ENCODE results near the gene TAAR1.
"Not testable (repeated sequence)": the region's sequence is repeated elsewhere in the genome, so short reads cannot be mapped to it uniquely, and the experiment has no call there.

The TAAR1 gene

GRCh38 chr6:132614554-132614953 is 44.4 kb downstream of the TAAR1 start:
- Histone ChIP-seq H3K9me3 (ENCODE audit: control insufficient read depth, insufficient read depth, low read length) (no peaks in the 10 kb centered on the region), H3K9ac (ENCODE audit: low read depth, low read length) (no peak overlapping the region), H3K4me3 (ENCODE audit: low read depth, low read length) (no peak overlapping the region), H3K4me1 (ENCODE audit: control insufficient read depth, insufficient read depth, low read length) (no peaks in the 10 kb centered on the region), H3K27me3 (ENCODE audit: control insufficient read depth, insufficient read depth, low read length) (no peaks in the 10 kb centered on the region), H3K36me3 (ENCODE audit: control insufficient read depth, insufficient read depth, low read length) (no peaks in the 10 kb centered on the region)

GRCh38 chr6:132612449-132613108 is 46.4 kb downstream of the TAAR1 start:
- H3K27me3 ChIP-seq (ENCODE audit: control insufficient read depth, insufficient read depth, low read length) = no peaks in the 10 kb centered on the region

GRCh38 chr6:132611616-132612015 is 47.4 kb downstream of the TAAR1 start:
- no peaks in the 10 kb centered on the region for H3K36me3 ChIP-seq (ENCODE audit: control insufficient read depth, insufficient read depth, low read length)
- no peak overlapping the region for H3K4me3 ChIP-seq (ENCODE audit: low read depth, low read length)
- no peaks in the 10 kb centered on the region for H3K9me3 ChIP-seq (ENCODE audit: control insufficient read depth, insufficient read depth, low read length)
- no peaks in the 10 kb centered on the region for H3K27me3 ChIP-seq (ENCODE audit: control insufficient read depth, insufficient read depth, low read length)
- no peak overlapping the region for H3K9ac ChIP-seq (ENCODE audit: low read depth, low read length)
- no peaks in the 10 kb centered on the region for H3K4me1 ChIP-seq (ENCODE audit: control insufficient read depth, insufficient read depth, low read length)

More at GRCh38 chr6:132612449-132613108, 46.4 kb downstream of the TAAR1 start:
- Histone ChIP-seq H3K4me3 (ENCODE audit: low read depth, low read length) (no peak overlapping the region), H3K9ac (ENCODE audit: low read depth, low read length) (no peak overlapping the region), H3K4me1 (ENCODE audit: control insufficient read depth, insufficient read depth, low read length) (no peaks in the 10 kb centered on the region), H3K9me3 (ENCODE audit: control insufficient read depth, insufficient read depth, low read length) (no peaks in the 10 kb centered on the region), H3K36me3 (ENCODE audit: control insufficient read depth, insufficient read depth, low read length) (no peaks in the 10 kb centered on the region)

- Histone ChIP-seq H3K4me1 (ENCODE audit: control insufficient read depth, insufficient read depth, low read length) (no peaks in the 10 kb centered on the region), H3K4me3 (ENCODE audit: low read depth, low read length) (no peak overlapping the region), H3K27me3 (ENCODE audit: control insufficient read depth, insufficient read depth, low read length) (no peaks in the 10 kb centered on the region), H3K36me3 (ENCODE audit: control insufficient read depth, insufficient read depth, low read length) (no peaks in the 10 kb centered on the region), H3K9ac (ENCODE audit: low read depth, low read length) (no peak overlapping the region), H3K9me3 (ENCODE audit: control insufficient read depth, insufficient read depth, low read length) (no peaks in the 10 kb centered on the region)
Measured at GRCh38 chr6:132607544-132608233, 51.3 kb downstream of the TAAR1 start.

- H3K4me3 ChIP-seq (ENCODE audit: low read depth, low read length) = no peak overlapping the region
- no peaks in the 10 kb centered on the region for H3K36me3 ChIP-seq (ENCODE audit: control insufficient read depth, insufficient read depth, low read length)
- H3K9me3 ChIP-seq (ENCODE audit: control insufficient read depth, insufficient read depth, low read length) = no peaks in the 10 kb centered on the region
- no peak overlapping the region for H3K9ac ChIP-seq (ENCODE audit: low read depth, low read length)
- no peaks in the 10 kb centered on the region for H3K4me1 ChIP-seq (ENCODE audit: control insufficient read depth, insufficient read depth, low read length)
- no peaks in the 10 kb centered on the region for H3K27me3 ChIP-seq (ENCODE audit: control insufficient read depth, insufficient read depth, low read length)
Measured at GRCh38 chr6:132604635-132605152, 54.3 kb downstream of the TAAR1 start.

GRCh38 chr6:132600900-132601299 is 58.1 kb downstream of the TAAR1 start:
- H3K4me1 ChIP-seq (ENCODE audit: control insufficient read depth, insufficient read depth, low read length); H3K9me3 ChIP-seq (ENCODE audit: control insufficient read depth, insufficient read depth, low read length); H3K9ac ChIP-seq (ENCODE audit: low read depth, low read length); H3K4me3 ChIP-seq (ENCODE audit: low read depth, low read length); H3K27me3 ChIP-seq (ENCODE audit: control insufficient read depth, insufficient read depth, low read length); H3K36me3 ChIP-seq (ENCODE audit: control insufficient read depth, insufficient read depth, low read length): not testable (repeated sequence)

GRCh38 chr6:132598473-132598872 is 60.5 kb downstream of the TAAR1 start:
- no peaks in the 10 kb centered on the region for H3K27me3 ChIP-seq (ENCODE audit: control insufficient read depth, insufficient read depth, low read length)
- no peak overlapping the region for H3K4me3 ChIP-seq (ENCODE audit: low read depth, low read length)
- H3K36me3 ChIP-seq (ENCODE audit: control insufficient read depth, insufficient read depth, low read length) = no peaks in the 10 kb centered on the region

GRCh38 chr6:132596201-132596600 is 62.8 kb downstream of the TAAR1 start:
- H3K27me3 ChIP-seq (ENCODE audit: control insufficient read depth, insufficient read depth, low read length) = no peaks in the 10 kb centered on the region
- H3K4me3 ChIP-seq (ENCODE audit: low read depth, low read length) = no peak overlapping the region
- H3K9me3 ChIP-seq (ENCODE audit: control insufficient read depth, insufficient read depth, low read length) = no peaks in the 10 kb centered on the region
- H3K9ac ChIP-seq (ENCODE audit: low read depth, low read length) = no peak overlapping the region
- no peaks in the 10 kb centered on the region for H3K36me3 ChIP-seq (ENCODE audit: control insufficient read depth, insufficient read depth, low read length)
- H3K4me1 ChIP-seq (ENCODE audit: control insufficient read depth, insufficient read depth, low read length) = no peaks in the 10 kb centered on the region

More at GRCh38 chr6:132598473-132598872, 60.5 kb downstream of the TAAR1 start:
- H3K9ac ChIP-seq (ENCODE audit: low read depth, low read length) = no peak overlapping the region
- no peaks in the 10 kb centered on the region for H3K9me3 ChIP-seq (ENCODE audit: control insufficient read depth, insufficient read depth, low read length)
- no peaks in the 10 kb centered on the region for H3K4me1 ChIP-seq (ENCODE audit: control insufficient read depth, insufficient read depth, low read length)

All from iPS-15b (cell line).